GM11168 (cell line): ENCODE data around the gene MPHOSPH10.
"Not testable (repeated sequence)": the region's sequence is repeated elsewhere in the genome, so short reads cannot be mapped to it uniquely, and the experiment has no call there.

Source experiments
- in situ Hi-C: fragments of 300-500 bp; cut with MboI; formaldehyde crosslinking; loops from one replicate; pipeline ENCODE4 v1.12.0; 2022; ENCODE audit warnings: low sequenced_read_pairs; ENCODE audit not compliant: unreplicated experiment

MPHOSPH10 gene

GRCh38 chr2:71130152-71130904 is at the start of gene MPHOSPH10, which contains the start of gene MCEE:
Gene MPHOSPH10 (plus strand): TSS chr2:71130634. CDS start chr2:71130666, 32 bp downstream.
Gene MCEE (minus strand): TSS chr2:71130229. CDS start chr2:71130219, 10 bp downstream.
- in situ Hi-C loops: no loop called here

- in situ Hi-C loops: no loop called here
These were observed 47.8 kb upstream of the MPHOSPH10 start for GRCh38 chr2:71082402-71083252.

GRCh38 chr2:71083297-71083696 is 47.1 kb upstream of the MPHOSPH10 start:
- in situ Hi-C loops: not testable (repeated sequence)

GRCh38 chr2:71083752-71084312 is 46.6 kb upstream of the MPHOSPH10 start:
- in situ Hi-C loops: not testable (repeated sequence)

GRCh38 chr2:71085325-71086003 is 45.0 kb upstream of the MPHOSPH10 start:
- in situ Hi-C loops: not testable (repeated sequence)

GRCh38 chr2:71089475-71089874 is 41.0 kb upstream of the MPHOSPH10 start:
- in situ Hi-C loops: not testable (repeated sequence)

GRCh38 chr2:71091808-71092207 is 38.6 kb upstream of the MPHOSPH10 start:
- in situ Hi-C loops: not testable (repeated sequence)

GRCh38 chr2:71092491-71093260 is 37.8 kb upstream of the MPHOSPH10 start:
- in situ Hi-C loops: not testable (repeated sequence)

- in situ Hi-C loops: no loop called here
These were observed 30.1 kb upstream of the MPHOSPH10 start for GRCh38 chr2:71100195-71100964.

- in situ Hi-C loops: no loop called here
These were observed 28.8 kb upstream of the MPHOSPH10 start for GRCh38 chr2:71101656-71102055.

GRCh38 chr2:71102981-71103681 is 27.3 kb upstream of the MPHOSPH10 start:
- in situ Hi-C loops: no loop called here

GRCh38 chr2:71103809-71104208 is 26.6 kb upstream of the MPHOSPH10 start:
- in situ Hi-C loops: no loop called here

- in situ Hi-C loops: not testable (repeated sequence)
These were observed 24.0 kb upstream of the MPHOSPH10 start for GRCh38 chr2:71106463-71106862.

- in situ Hi-C loops: no loop called here
These were observed 22.3 kb upstream of the MPHOSPH10 start for GRCh38 chr2:71108091-71108490.

GRCh38 chr2:71113843-71114242 is 16.6 kb upstream of the MPHOSPH10 start:
- in situ Hi-C loops: no loop called here

GRCh38 chr2:71117063-71117462 is 13.4 kb upstream of the MPHOSPH10 start:
- in situ Hi-C loops: no loop called here

- in situ Hi-C loops: no loop called here
These were observed 10.2 kb upstream of the MPHOSPH10 start for GRCh38 chr2:71120195-71120594.

GRCh38 chr2:71121479-71121878 is 9.0 kb upstream of the MPHOSPH10 start:
- in situ Hi-C loops: no loop called here
